ENCODE measurements around the gene ATP1A4.

Gene ATP1A4

DNA sequence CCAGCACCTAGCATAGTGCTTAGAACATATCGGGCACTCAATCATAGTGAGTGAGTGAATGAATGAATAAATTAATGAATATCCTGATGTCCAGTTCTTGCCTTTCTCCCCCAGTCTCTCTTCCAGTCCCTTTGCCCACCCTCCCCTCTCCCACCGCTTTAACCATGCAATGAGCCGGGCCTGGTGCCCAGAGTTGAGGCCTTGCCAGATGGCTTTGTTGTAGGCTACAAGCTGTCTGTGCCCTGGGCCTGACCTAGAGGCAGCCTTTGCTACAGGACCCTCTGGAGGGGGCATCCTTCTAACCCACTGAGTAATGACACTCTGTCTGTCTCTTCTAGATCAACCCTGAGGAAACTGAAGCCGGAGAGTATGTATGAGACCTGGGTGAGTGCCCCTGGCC is 45.8 kb downstream of the ATP1A4 start:
- Histone ChIP-seq H3K36me3 (ENCODE audit: control insufficient read depth, insufficient read depth, low read length) (no peaks in the 10 kb centered on the region), H3K27me3 (replicated peaks; ENCODE audit: control insufficient read depth, insufficient read depth, low read length, poor library complexity, severe bottlenecking) (no peaks in the 10 kb centered on the region), H3K9me3 (ENCODE audit: control insufficient read depth, low read length) (no peaks in the 10 kb centered on the region), H3K4me1 (ENCODE audit: control insufficient read depth, insufficient read depth, low read length, poor library complexity, severe bottlenecking) (no peaks in the 10 kb centered on the region), H3K4me3 (ENCODE audit: insufficient read depth, low read depth, low read length, poor library complexity, severe bottlenecking) (no peak overlapping the region), H3K27ac (ENCODE audit: insufficient read depth, low read length, poor library complexity, severe bottlenecking) (no peak overlapping the region)
- no peak for DNase-seq

DNA sequence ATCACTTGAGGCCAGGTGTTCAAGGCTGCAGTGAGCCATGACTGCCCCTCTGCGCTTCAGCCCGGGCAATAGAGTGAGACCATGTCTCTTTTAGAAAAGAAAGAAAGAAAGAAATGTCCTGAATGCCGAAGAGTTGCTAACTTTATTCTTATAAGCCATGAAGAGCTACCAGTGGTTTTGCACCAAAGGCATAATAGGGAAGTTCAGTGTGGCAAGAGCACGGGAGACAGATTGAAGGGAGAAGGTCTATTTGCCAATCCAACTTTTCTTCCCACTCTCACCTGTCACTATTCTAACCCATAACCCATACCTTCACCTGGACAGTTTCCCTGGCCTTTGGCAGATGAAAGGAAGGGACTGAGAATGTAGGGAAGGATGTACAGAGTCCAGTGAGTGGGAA is 49.4 kb downstream of the ATP1A4 start:
- Histone ChIP-seq H3K9me3 (ENCODE audit: control insufficient read depth, low read length) (no peaks in the 10 kb centered on the region), H3K4me1 (ENCODE audit: control insufficient read depth, insufficient read depth, low read length, poor library complexity, severe bottlenecking) (peaks cover 6% of the 10 kb centered on the region), H3K27ac (ENCODE audit: insufficient read depth, low read length, poor library complexity, severe bottlenecking) (no peak overlapping the region), H3K36me3 (ENCODE audit: control insufficient read depth, insufficient read depth, low read length) (no peaks in the 10 kb centered on the region), H3K4me3 (ENCODE audit: insufficient read depth, low read depth, low read length, poor library complexity, severe bottlenecking) (no peak overlapping the region), H3K27me3 (replicated peaks; ENCODE audit: control insufficient read depth, insufficient read depth, low read length, poor library complexity, severe bottlenecking) (no peaks in the 10 kb centered on the region)
- DNase-seq = no peak

DNA sequence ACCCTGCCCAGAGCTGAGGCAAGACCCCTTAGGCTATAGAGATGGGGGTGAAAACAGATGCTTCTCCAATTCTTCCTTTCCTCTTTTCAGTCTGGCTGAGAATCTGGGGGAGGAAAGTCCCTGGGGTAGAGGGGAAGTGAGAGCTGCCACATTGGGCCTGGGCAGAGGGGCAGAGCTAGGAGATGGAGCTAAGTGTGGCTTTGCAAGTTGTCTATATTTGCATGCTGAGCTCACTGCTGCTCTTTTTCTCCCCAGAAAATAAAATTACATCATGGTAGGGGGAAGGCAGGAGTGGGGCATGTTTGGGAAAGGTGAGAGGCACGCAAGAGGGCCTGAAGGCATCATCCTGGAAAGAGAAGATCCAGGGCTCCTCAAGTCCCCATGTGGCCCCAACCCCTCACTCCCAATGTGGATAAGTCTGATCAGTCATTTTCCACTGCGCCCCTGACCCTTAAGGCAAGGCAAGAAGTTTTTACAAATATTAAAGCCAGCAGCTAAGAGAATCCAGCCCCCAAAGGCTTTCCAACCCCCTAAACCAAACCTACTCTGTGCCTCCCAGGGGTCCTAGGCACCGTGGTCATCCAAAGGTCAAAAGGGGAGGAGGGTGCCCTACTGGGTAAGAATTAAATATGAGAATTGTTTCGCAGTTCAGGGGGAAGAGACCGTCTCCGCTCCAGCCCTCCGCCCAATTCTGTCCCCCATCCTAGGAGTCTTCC is 53.3 kb downstream of the ATP1A4 start:
- Histone ChIP-seq H3K4me3 (ENCODE audit: insufficient read depth, low read depth, low read length, poor library complexity, severe bottlenecking) (no peak overlapping the region), H3K36me3 (ENCODE audit: control insufficient read depth, insufficient read depth, low read length) (no peaks in the 10 kb centered on the region), H3K4me1 (ENCODE audit: control insufficient read depth, insufficient read depth, low read length, poor library complexity, severe bottlenecking) (peaks cover 12% of the 10 kb centered on the region), H3K27ac (ENCODE audit: insufficient read depth, low read length, poor library complexity, severe bottlenecking) (no peak overlapping the region), H3K9me3 (ENCODE audit: control insufficient read depth, low read length) (no peaks in the 10 kb centered on the region), H3K27me3 (replicated peaks; ENCODE audit: control insufficient read depth, insufficient read depth, low read length, poor library complexity, severe bottlenecking) (no peaks in the 10 kb centered on the region)
- DNase-seq = no peak

DNA sequence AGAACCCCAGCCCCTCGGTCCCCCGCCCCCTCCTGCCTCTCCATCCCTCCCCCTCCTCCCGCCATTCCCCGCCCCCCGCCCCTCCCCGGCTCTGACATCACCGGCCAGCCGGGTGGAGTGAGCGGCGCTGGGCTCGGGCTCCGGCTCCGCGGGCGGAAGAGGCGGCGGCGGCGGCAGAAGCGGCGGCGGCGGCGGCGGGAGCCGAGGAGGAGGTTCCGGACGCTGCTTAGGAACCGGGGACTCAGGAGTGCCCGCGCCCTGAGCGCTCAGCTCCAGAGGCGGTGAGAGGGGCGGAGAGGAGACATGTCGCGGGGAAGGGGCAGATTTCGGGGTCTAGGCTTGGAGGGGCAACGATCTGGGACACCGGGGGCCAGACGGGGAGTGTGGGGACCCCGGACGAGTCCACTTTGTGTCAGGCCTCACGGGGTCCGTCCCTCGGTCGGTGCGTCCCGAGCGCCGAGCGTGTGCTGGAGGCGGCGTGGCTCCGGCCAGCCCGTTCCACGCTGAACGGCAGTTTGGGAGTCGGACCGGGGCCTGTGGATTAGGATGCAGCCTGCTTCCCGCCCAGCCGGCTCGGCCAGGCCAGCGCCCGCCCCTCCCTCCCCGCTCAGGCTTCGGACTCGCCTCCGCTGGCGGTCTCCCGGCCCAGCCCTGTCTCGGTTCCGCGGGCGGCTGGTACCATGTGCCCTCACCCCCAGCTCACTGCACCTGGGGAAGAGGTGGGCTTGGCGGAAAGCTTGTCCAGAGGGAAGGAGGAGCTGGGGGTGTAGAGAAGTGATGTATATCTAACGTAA is 54.0 kb downstream of the ATP1A4 start, which contains the start of gene PEA15:
TSS of gene PEA15 (plus strand) at position 143 of the 794 bp plus-strand sequence. CDS start 6,161 bp downstream, outside the sequence.
- H3K4me1 ChIP-seq (ENCODE audit: control insufficient read depth, insufficient read depth, low read length, poor library complexity, severe bottlenecking) = peaks cover 12% of the 10 kb centered on the region
- no peaks in the 10 kb centered on the region for H3K36me3 ChIP-seq (ENCODE audit: control insufficient read depth, insufficient read depth, low read length)
- H3K9me3 ChIP-seq (ENCODE audit: control insufficient read depth, low read length) = no peaks in the 10 kb centered on the region
- peak; percentile 38 to 54 (median 51) for DNase-seq
- H3K27me3 ChIP-seq (replicated peaks; ENCODE audit: control insufficient read depth, insufficient read depth, low read length, poor library complexity, severe bottlenecking) = no peaks in the 10 kb centered on the region
- H3K4me3 ChIP-seq (ENCODE audit: insufficient read depth, low read depth, low read length, poor library complexity, severe bottlenecking) = peak within 1 kb of the TSS; percentile 90
- peak within 1 kb of the TSS; percentile 71 for H3K27ac ChIP-seq (ENCODE audit: insufficient read depth, low read length, poor library complexity, severe bottlenecking)

DNA sequence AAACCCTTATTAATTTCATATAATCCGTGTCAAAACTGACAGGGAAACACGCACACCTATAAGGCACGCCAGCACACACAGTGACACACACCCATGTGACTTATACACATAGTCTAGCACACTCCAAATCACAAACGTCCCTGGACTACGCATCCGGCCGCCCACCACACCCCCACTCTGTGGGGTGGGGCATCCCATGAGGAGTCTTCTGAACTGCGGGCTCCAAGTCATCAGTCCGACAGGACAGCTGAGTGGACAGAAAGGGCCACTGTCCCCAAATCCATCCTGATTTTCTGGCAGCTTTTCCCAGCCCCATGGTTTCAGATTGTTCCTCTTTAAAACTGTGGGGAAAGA is 54.6 kb downstream of the ATP1A4 start:
- Histone ChIP-seq H3K4me1 (ENCODE audit: control insufficient read depth, insufficient read depth, low read length, poor library complexity, severe bottlenecking) (peaks cover 12% of the 10 kb centered on the region), H3K27me3 (replicated peaks; ENCODE audit: control insufficient read depth, insufficient read depth, low read length, poor library complexity, severe bottlenecking) (no peaks in the 10 kb centered on the region), H3K27ac (ENCODE audit: insufficient read depth, low read length, poor library complexity, severe bottlenecking) (peak overlapping the region; percentile 71), H3K4me3 (ENCODE audit: insufficient read depth, low read depth, low read length, poor library complexity, severe bottlenecking) (peak overlapping the region; percentile 90), H3K9me3 (ENCODE audit: control insufficient read depth, low read length) (no peaks in the 10 kb centered on the region), H3K36me3 (ENCODE audit: control insufficient read depth, insufficient read depth, low read length) (no peaks in the 10 kb centered on the region)
- DNase-seq = peak; percentile 26 to 41 (median 29)

DNA sequence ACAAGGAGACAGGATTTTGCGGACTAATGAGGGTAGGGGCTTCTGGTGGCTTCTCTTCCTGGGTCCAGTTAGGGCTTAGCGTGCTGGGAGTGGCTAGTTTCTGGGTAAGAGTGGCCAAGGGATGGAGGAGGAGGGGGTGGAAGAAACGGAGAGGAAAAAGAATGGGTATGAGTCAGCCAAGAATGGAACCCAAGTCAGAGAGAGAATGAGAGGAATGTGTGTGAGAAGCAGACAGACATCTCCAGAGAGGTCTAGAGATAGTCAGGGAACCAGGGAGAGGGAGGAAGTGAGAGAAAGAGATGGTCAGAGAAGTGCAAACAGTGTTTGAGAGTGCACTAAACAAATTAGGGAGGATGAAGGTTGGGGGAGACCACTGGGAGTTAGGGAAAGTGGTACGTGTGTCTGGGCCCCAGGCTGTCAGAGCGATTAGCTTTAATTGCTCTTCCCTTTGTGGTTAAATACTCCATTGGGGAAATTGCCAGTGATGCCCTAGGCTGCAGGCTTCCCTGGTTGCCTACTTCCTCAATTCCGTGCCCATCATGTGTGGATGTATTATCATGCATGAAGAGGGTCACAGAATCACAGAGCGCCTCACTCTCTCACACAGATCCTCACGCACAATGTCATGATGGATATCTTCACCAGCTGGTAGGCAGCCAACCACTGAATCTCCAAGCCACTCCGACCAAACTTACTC is 55.2 kb downstream of the ATP1A4 start:
- H3K4me1 ChIP-seq (ENCODE audit: control insufficient read depth, insufficient read depth, low read length, poor library complexity, severe bottlenecking) = peaks cover 12% of the 10 kb centered on the region
- no peak overlapping the region for H3K4me3 ChIP-seq (ENCODE audit: insufficient read depth, low read depth, low read length, poor library complexity, severe bottlenecking)
- no peaks in the 10 kb centered on the region for H3K36me3 ChIP-seq (ENCODE audit: control insufficient read depth, insufficient read depth, low read length)
- H3K9me3 ChIP-seq (ENCODE audit: control insufficient read depth, low read length) = no peaks in the 10 kb centered on the region
- no peak for DNase-seq
- peak overlapping the region; percentile 71 for H3K27ac ChIP-seq (ENCODE audit: insufficient read depth, low read length, poor library complexity, severe bottlenecking)
- no peaks in the 10 kb centered on the region for H3K27me3 ChIP-seq (replicated peaks; ENCODE audit: control insufficient read depth, insufficient read depth, low read length, poor library complexity, severe bottlenecking)

DNA sequence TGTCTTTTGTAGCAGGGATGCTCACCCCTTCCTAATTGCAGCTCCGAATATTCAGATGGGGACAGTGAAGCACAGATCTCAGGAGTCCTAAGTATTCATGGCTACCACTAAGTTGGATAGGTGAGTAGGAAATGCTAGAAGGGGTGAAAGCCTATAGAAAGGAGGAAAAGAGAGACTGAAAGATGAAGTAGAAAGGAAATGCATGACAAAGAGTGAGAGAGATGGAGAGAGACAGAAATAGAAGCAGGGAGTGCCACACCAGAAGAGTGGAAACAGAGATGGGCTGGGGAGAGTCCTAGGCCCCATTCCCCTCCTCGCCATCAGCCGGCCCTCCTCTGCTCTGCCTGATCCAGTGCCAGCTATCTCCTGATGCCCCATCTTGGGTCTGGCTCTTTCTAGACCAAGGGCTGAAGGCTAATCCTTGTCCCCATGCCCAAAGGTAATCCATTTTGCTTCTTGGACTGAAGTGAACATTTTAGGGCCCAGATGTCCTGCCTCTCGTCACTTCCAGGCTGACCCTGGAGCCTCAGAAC is 55.8 kb downstream of the ATP1A4 start:
- Histone ChIP-seq H3K27me3 (replicated peaks; ENCODE audit: control insufficient read depth, insufficient read depth, low read length, poor library complexity, severe bottlenecking) (no peaks in the 10 kb centered on the region), H3K4me3 (ENCODE audit: insufficient read depth, low read depth, low read length, poor library complexity, severe bottlenecking) (no peak overlapping the region), H3K27ac (ENCODE audit: insufficient read depth, low read length, poor library complexity, severe bottlenecking) (no peak overlapping the region), H3K9me3 (ENCODE audit: control insufficient read depth, low read length) (no peaks in the 10 kb centered on the region), H3K4me1 (ENCODE audit: control insufficient read depth, insufficient read depth, low read length, poor library complexity, severe bottlenecking) (peaks cover 12% of the 10 kb centered on the region), H3K36me3 (ENCODE audit: control insufficient read depth, insufficient read depth, low read length) (peaks cover 2% of the 10 kb centered on the region)
- no peak for DNase-seq

DNA sequence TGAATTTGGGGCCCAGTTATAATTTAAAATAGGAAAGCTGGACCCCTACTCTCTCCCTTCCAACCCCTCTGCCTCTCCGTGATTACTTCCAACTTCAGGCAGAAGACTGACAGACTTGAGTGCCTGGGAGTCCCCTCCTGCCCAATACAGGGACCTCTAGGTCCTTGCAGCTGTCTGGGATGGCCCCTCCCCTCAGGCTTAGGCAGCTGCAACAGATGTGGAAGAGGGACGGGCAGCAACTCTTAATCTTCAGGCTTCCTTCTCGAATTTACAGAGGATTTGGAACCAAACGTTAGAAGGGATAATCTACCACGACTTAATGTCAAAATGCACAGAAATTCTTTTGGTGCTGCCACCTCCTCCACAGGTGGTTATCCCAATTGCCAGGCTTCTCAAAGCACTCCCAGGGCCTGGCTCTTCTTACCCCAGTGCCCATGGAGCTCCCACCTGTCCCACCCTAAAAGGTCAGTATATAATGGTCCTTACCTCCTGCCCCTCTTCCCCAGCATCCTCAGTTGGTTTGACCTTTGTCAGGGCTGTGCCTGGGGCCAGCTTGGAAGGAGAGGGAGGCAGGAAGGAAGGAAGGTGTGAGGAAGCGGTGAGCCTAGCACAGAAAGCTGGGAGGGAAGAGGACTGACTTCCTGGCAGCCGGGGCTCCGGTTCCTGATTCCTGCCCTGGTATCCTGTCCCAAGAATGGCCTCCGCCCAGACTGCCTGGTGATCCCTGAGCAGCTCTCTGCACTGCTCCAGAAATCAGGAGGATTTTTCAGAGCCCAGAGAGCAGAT is 56.6 kb downstream of the ATP1A4 start:
- Histone ChIP-seq H3K27me3 (replicated peaks; ENCODE audit: control insufficient read depth, insufficient read depth, low read length, poor library complexity, severe bottlenecking) (no peaks in the 10 kb centered on the region), H3K27ac (ENCODE audit: insufficient read depth, low read length, poor library complexity, severe bottlenecking) (no peak overlapping the region), H3K9me3 (ENCODE audit: control insufficient read depth, low read length) (no peaks in the 10 kb centered on the region), H3K4me3 (ENCODE audit: insufficient read depth, low read depth, low read length, poor library complexity, severe bottlenecking) (no peak overlapping the region), H3K36me3 (ENCODE audit: control insufficient read depth, insufficient read depth, low read length) (peaks cover 9% of the 10 kb centered on the region), H3K4me1 (ENCODE audit: control insufficient read depth, insufficient read depth, low read length, poor library complexity, severe bottlenecking) (peaks cover 12% of the 10 kb centered on the region)
- DNase-seq = no peak

DNA sequence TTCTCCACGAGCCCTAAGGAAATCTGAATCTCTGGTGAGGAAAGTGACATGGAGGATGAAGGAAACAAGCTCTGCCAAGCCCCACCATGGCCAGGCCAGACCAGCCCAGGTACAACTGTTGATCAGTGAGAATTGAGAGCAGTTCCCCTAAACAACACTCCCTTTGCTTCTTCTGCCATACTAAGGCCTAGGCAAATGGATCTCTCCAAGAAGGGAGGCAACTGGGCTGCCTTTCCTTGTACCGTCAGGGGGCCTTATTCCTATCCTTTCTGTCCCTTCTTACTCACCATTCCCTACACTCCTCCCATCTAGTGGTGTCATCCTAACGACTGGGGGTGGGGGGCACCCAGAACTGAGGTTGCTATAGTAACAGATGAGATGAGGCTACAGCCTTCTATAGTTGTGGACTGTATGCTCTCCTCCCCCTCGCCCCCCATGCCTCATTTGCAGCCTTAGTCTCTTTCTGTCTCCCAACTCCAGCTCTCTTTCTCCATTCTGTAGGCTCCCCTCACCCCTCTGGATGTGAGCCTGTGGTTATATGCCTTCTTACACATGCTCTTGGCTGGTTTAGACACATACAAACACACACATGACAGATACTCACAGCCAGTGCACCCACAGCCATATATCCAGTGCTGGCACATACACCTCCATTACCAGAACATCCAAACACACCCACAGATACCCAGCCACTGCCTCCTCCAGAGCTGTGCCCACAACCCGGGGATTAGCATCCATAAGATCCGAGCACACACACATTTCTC is 57.3 kb downstream of the ATP1A4 start:
- Histone ChIP-seq H3K27me3 (replicated peaks; ENCODE audit: control insufficient read depth, insufficient read depth, low read length, poor library complexity, severe bottlenecking) (no peaks in the 10 kb centered on the region), H3K36me3 (ENCODE audit: control insufficient read depth, insufficient read depth, low read length) (peaks cover 15% of the 10 kb centered on the region), H3K27ac (ENCODE audit: insufficient read depth, low read length, poor library complexity, severe bottlenecking) (no peak overlapping the region), H3K4me1 (ENCODE audit: control insufficient read depth, insufficient read depth, low read length, poor library complexity, severe bottlenecking) (peaks cover 12% of the 10 kb centered on the region), H3K4me3 (ENCODE audit: insufficient read depth, low read depth, low read length, poor library complexity, severe bottlenecking) (no peak overlapping the region), H3K9me3 (ENCODE audit: control insufficient read depth, low read length) (no peaks in the 10 kb centered on the region)
- DNase-seq = no peak

Data from effector memory CD4-positive, alpha-beta T cell (primary cell).